Cardiac muscle cell (in vitro differentiated cells and primary cell): Measurements from ENCODE around the gene IFNE. TPM values are rescaled to one million over a fixed set of nuclear protein-coding genes. Genes with fewer than 3 reads are reported as not detected.

Source experiments
- DNase-seq, 2 donors: peaks; one replicate each; pipeline versions ENCODE4 v3.0.0 to v3.0.0-alpha.2; 2010 to 2017; ENCODE audit warnings: low read depth in 1 of 2, low spot score in 1 of 2
- H3K27ac ChIP-seq: fragments of 200-600 bp; sonication (generic); 2 replicates; pipeline ENCODE4 v1.5.1; 2016
- H3K27me3 ChIP-seq: fragments of 200-600 bp; sonication (generic); 2 replicates; pipeline ENCODE4 v1.6.0; 2016; ENCODE audit warnings: control low read depth
- H3K36me3 ChIP-seq: fragments of 200-600 bp; sonication (generic); 2 replicates; pipeline ENCODE4 v1.5.1; 2016; ENCODE audit warnings: control low read depth
- H3K4me1 ChIP-seq: fragments of 200-600 bp; sonication (generic); 2 replicates; pipeline ENCODE4 v1.8.1; 2017; ENCODE audit warnings: low read depth, mild to moderate bottlenecking, mixed run types
- H3K4me3 ChIP-seq: fragments of 200-600 bp; sonication (generic); 2 replicates; pipeline ENCODE4 v1.5.1; 2016; ENCODE audit warnings: mild to moderate bottlenecking
- H3K9me3 ChIP-seq: fragments of 200-600 bp; sonication (generic); 2 replicates; pipeline ENCODE4 v1.5.1; 2017; ENCODE audit warnings: low read depth, mild to moderate bottlenecking, control low read depth
- polyA plus RNA-seq: library from polyadenylated mRNA; unstranded; fragments of >200 nt; fragmentation: Nextera tagmentation; extraction: Ambion mirVana; gene quantifications from 2 replicates; pipeline ENCODE4 v1.2.1, GENCODE V29; 2016
- total RNA-seq: library from RNA; depleted of rRNA; stranded (reverse); fragments of >200 nt; gene quantifications from 2 replicates; pipeline ENCODE4 v1.2.3, GENCODE V29; 2016
- TF ChIP-seq, protein P1 (sequence below): IDR thresholded peaks from 2 replicates; pipeline ENCODE4 v1.5.1; 2012; ENCODE audit warnings: low read depth, mild to moderate bottlenecking, low read length

Gene IFNE
- total and polyA plus RNA-seq, 2 experiments from 2014 or later: not detected

DNA sequence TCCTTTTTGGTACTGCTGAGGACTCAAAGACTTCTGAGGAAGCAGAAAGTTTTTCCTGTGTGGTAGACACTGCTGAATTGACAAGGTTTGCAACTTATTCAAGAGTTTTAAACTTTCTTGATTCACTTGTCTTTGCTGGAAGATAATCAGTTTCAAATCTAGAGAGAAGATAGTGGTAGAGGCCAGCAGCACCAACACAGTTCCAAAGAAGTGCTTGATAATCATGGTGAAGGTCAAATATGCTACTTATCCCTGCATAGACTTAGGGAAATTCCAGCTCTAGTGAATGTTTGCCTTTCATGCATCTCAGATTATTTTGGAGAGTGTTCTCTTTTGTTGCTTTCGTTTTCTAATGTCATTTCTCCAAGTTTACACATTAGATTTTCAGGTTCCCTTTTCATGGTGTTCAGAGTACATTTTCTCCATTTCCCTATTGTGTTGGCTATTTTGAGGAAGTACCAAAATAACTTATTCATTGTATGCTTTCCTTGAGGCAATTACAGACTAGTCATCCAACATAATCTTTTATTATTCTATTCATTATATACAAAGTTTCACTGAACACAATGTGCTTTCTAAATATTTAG lies 550 bp downstream of the IFNE start:
- TF ChIP-seq, protein P1, sequence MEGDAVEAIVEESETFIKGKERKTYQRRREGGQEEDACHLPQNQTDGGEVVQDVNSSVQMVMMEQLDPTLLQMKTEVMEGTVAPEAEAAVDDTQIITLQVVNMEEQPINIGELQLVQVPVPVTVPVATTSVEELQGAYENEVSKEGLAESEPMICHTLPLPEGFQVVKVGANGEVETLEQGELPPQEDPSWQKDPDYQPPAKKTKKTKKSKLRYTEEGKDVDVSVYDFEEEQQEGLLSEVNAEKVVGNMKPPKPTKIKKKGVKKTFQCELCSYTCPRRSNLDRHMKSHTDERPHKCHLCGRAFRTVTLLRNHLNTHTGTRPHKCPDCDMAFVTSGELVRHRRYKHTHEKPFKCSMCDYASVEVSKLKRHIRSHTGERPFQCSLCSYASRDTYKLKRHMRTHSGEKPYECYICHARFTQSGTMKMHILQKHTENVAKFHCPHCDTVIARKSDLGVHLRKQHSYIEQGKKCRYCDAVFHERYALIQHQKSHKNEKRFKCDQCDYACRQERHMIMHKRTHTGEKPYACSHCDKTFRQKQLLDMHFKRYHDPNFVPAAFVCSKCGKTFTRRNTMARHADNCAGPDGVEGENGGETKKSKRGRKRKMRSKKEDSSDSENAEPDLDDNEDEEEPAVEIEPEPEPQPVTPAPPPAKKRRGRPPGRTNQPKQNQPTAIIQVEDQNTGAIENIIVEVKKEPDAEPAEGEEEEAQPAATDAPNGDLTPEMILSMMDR: no peak
- Histone ChIP-seq H3K27me3 (no peaks in the 10 kb centered on the region), H3K27ac (no peak overlapping the region), H3K4me1 (no peaks in the 10 kb centered on the region), H3K4me3 (no peak overlapping the region), H3K9me3 (no peaks in the 10 kb centered on the region), H3K36me3 (no peaks in the 10 kb centered on the region)
- DNase-seq: no peak

DNA sequence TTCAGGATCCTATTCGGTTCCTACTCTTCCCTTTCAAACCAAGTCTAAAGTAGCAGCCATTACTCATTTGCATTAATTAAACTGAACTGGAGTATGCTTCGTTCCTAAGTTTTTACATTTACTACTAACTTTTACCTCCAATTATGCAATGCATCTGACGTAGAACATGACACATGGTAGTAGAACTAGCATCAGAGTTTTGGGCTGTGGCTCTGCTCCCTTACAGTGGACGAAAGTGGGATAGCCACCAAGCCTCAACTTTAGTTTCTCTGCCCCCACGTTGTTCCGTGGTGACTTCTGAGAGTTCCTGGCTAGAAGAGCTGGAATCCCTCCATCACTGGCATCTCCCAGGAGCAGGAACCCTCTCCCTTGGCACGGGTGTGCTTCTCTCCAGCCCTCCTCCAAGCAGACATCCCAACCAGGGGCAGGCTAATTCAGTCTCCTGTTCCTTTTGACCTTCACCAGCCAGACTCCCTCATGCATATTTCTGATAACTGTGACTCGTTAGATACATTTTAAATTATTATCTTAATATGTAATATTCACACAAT lies 2.9 kb downstream of the IFNE start:
- H3K4me1 ChIP-seq: no peaks in the 10 kb centered on the region
- H3K27ac ChIP-seq: no peak overlapping the region
- DNase-seq: no peak
- H3K36me3 ChIP-seq: no peaks in the 10 kb centered on the region
- no peak overlapping the region for H3K4me3 ChIP-seq
- H3K27me3 ChIP-seq: no peaks in the 10 kb centered on the region
- TF ChIP-seq, protein P1: no peak
- no peaks in the 10 kb centered on the region for H3K9me3 ChIP-seq

DNA sequence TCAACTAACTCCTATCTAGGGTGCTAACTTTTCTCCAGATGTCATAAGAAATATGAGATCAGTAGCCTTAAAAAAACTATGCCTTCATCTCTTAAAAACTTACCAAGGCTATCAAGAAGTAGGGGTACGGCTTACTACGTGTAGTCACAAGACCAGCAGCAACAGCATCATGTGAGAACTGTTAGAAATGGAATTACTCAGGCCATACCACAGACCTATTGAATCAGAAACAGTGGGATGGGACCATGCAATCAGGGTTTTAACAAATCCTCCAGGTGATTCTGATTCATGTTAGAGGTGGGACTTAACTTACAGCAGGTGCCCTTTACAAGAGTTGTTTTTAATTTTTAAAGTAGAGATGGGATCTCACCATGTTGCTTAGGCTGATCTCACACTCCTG lies 4.6 kb downstream of the IFNE start:
- H3K4me3 ChIP-seq: no peak overlapping the region
- H3K36me3 ChIP-seq: no peaks in the 10 kb centered on the region
- no peak for DNase-seq
- H3K27me3 ChIP-seq: no peaks in the 10 kb centered on the region
- H3K4me1 ChIP-seq: no peaks in the 10 kb centered on the region
- H3K27ac ChIP-seq: no peak overlapping the region
- TF ChIP-seq, protein P1: no peak
- H3K9me3 ChIP-seq: no peaks in the 10 kb centered on the region

DNA sequence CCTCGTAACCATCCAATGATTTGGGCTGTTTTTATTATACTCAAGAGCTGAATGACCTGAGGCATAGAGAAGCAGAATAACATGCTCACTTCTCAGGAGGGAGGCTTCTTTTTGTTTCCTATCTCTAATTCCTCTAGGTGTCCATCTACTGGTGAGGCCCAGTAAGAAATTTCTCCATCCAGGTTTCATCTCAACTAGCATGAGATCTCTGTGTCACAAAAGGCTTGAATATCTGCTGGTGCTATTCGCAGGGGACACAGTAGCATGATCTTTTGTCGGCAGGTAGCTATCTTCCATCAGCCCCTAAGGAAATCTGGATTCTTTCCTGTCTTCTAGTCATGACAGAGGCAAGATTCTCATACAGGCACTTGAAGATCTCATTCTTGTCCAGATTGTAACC lies 8.9 kb downstream of the IFNE start:
- TF ChIP-seq, protein P1: no peak
- Histone ChIP-seq H3K27me3 (no peaks in the 10 kb centered on the region), H3K27ac (no peak overlapping the region), H3K9me3 (no peaks in the 10 kb centered on the region), H3K36me3 (no peaks in the 10 kb centered on the region), H3K4me1 (no peaks in the 10 kb centered on the region), H3K4me3 (no peak overlapping the region)
- no peak for DNase-seq

DNA sequence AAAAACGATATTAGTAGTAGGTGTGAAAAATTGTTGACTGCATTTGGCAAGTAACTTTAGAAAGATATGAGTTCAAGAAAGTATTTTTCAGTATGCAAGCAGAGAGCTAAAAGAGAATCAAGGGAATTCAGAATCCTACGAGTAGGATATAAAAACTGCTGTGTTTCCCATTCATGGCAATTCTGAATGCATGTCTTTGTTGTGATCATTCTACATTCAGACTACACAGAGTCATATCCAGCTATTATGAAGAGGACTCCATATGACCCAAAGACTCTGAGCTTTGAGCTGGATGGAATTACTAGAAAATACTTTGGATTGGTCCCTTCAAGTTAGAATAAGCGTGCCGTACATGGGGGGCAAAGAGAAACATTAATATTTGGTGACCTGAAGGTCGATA lies 12.0 kb downstream of the IFNE start:
- Histone ChIP-seq H3K4me3 (no peak overlapping the region), H3K9me3 (no peaks in the 10 kb centered on the region), H3K27ac (no peak overlapping the region), H3K27me3 (no peaks in the 10 kb centered on the region), H3K36me3 (no peaks in the 10 kb centered on the region), H3K4me1 (no peaks in the 10 kb centered on the region)
- TF ChIP-seq, protein P1: no peak
- no peak for DNase-seq
